Measurements from ENCODE around the gene MTOR.
"Not testable (repeated sequence)": the region's sequence is repeated elsewhere in the genome, so short reads cannot be mapped to it uniquely, and the experiment has no call there.

The MTOR gene

GRCh38 chr1:11188858-11189451, 73.4 kb downstream of the MTOR start, which contains the start of gene ANGPTL7:
Gene ANGPTL7, plus strand, starts transcription at chr1:11189355. Its CDS starts 225 bp downstream, at chr1:11189580.
- DNase-seq: no peak
- in situ Hi-C loops (cut with MboI; ENCODE audit: low pct_unique_long_range_greater_than_20kb, low sequenced_read_pairs): no loop called here

GRCh38 chr1:11188381-11188780, 74.0 kb downstream of the MTOR start:
- in situ Hi-C loops (cut with MboI; ENCODE audit: low pct_unique_long_range_greater_than_20kb, low sequenced_read_pairs): no loop called here
- DNase-seq: no peak

- in situ Hi-C loops (cut with MboI; ENCODE audit: low pct_unique_long_range_greater_than_20kb, low sequenced_read_pairs): no loop called here
- DNase-seq: no peak
Measured at GRCh38 chr1:11187931-11188330, 74.4 kb downstream of the MTOR start.

- no peak for DNase-seq
- in situ Hi-C loops (cut with MboI; ENCODE audit: low pct_unique_long_range_greater_than_20kb, low sequenced_read_pairs): no loop called here
Measured at GRCh38 chr1:11187494-11187893, 74.9 kb downstream of the MTOR start.

GRCh38 chr1:11187000-11187399, 75.4 kb downstream of the MTOR start:
- in situ Hi-C loops (cut with MboI; ENCODE audit: low pct_unique_long_range_greater_than_20kb, low sequenced_read_pairs): no loop called here
- no peak for DNase-seq

- no peak for DNase-seq
- in situ Hi-C loops (cut with MboI; ENCODE audit: low pct_unique_long_range_greater_than_20kb, low sequenced_read_pairs): no loop called here
Measured at GRCh38 chr1:11184973-11185372, 77.4 kb downstream of the MTOR start.

GRCh38 chr1:11182884-11183283, 79.5 kb downstream of the MTOR start:
- no peak for DNase-seq
- in situ Hi-C loops (cut with MboI; ENCODE audit: low pct_unique_long_range_greater_than_20kb, low sequenced_read_pairs): no loop called here

- DNase-seq: no peak
- in situ Hi-C loops (cut with MboI; ENCODE audit: low pct_unique_long_range_greater_than_20kb, low sequenced_read_pairs): no loop called here
Measured at GRCh38 chr1:11180342-11180744, 82.0 kb downstream of the MTOR start.

- in situ Hi-C loops (cut with MboI; ENCODE audit: low pct_unique_long_range_greater_than_20kb, low sequenced_read_pairs); DNase-seq: not testable (repeated sequence)
Measured at GRCh38 chr1:11179749-11180148, 82.6 kb downstream of the MTOR start.

- no peak for DNase-seq
- in situ Hi-C loops (cut with MboI; ENCODE audit: low pct_unique_long_range_greater_than_20kb, low sequenced_read_pairs): no loop called here
Measured at GRCh38 chr1:11179125-11179524, 83.2 kb downstream of the MTOR start.

GRCh38 chr1:11178021-11179015, 84.0 kb downstream of the MTOR start:
- in situ Hi-C loops (cut with MboI; ENCODE audit: low pct_unique_long_range_greater_than_20kb, low sequenced_read_pairs): no loop called here
- DNase-seq: no peak

- no peak for DNase-seq
- in situ Hi-C loops (cut with MboI; ENCODE audit: low pct_unique_long_range_greater_than_20kb, low sequenced_read_pairs): no loop called here
Measured at GRCh38 chr1:11176081-11176706, 86.2 kb downstream of the MTOR start.

- in situ Hi-C loops (cut with MboI; ENCODE audit: low pct_unique_long_range_greater_than_20kb, low sequenced_read_pairs): no loop called here
- no peak for DNase-seq
Measured at GRCh38 chr1:11175461-11175860, 86.9 kb downstream of the MTOR start.

- in situ Hi-C loops (cut with MboI; ENCODE audit: low pct_unique_long_range_greater_than_20kb, low sequenced_read_pairs): no loop called here
- DNase-seq: no peak
Measured at GRCh38 chr1:11174261-11174942, 87.9 kb downstream of the MTOR start.

GRCh38 chr1:11170102-11170501, 92.2 kb downstream of the MTOR start:
- in situ Hi-C loops (cut with MboI; ENCODE audit: low pct_unique_long_range_greater_than_20kb, low sequenced_read_pairs): no loop called here
- DNase-seq: no peak

GRCh38 chr1:11169202-11169601, 93.1 kb downstream of the MTOR start:
- no peak for DNase-seq
- in situ Hi-C loops (cut with MboI; ENCODE audit: low pct_unique_long_range_greater_than_20kb, low sequenced_read_pairs): no loop called here

- in situ Hi-C loops (cut with MboI; ENCODE audit: low pct_unique_long_range_greater_than_20kb, low sequenced_read_pairs): no loop called here
- DNase-seq: no peak
Measured at GRCh38 chr1:11168731-11169130, 93.6 kb downstream of the MTOR start.

- in situ Hi-C loops (cut with MboI; ENCODE audit: low pct_unique_long_range_greater_than_20kb, low sequenced_read_pairs): not testable (repeated sequence)
Measured at GRCh38 chr1:11166744-11167143, 95.6 kb downstream of the MTOR start.

GRCh38 chr1:11162752-11163151, 99.6 kb downstream of the MTOR start:
- in situ Hi-C loops (cut with MboI; ENCODE audit: low pct_unique_long_range_greater_than_20kb, low sequenced_read_pairs): not testable (repeated sequence)

More at GRCh38 chr1:11166744-11167143, 95.6 kb downstream of the MTOR start:
- not testable (repeated sequence) for DNase-seq

More at GRCh38 chr1:11162752-11163151, 99.6 kb downstream of the MTOR start:
- not testable (repeated sequence) for DNase-seq

All from KBM-7 (cell line).